Measurements from ENCODE around the gene CEP85.
A peak's percentile ranks its signal among the peaks of the same experiment; 100 is the strongest.

The CEP85 gene

GRCh38 chr1:26320896-26321295 lies 86.9 kb downstream of the CEP85 start:
- H3K36me3 ChIP-seq (ENCODE audit: low read depth), result peaks cover 48% of the 10 kb centered on the region
- H3K27ac ChIP-seq (ENCODE audit: poor library complexity, severe bottlenecking), result no peak overlapping the region
- H3K4me1 ChIP-seq (ENCODE audit: insufficient read depth, poor library complexity, severe bottlenecking), result no peaks in the 10 kb centered on the region
- H3K4me3 ChIP-seq (ENCODE audit: severe bottlenecking), result no peak overlapping the region
- no peak for DNase-seq (ENCODE audit: low spot score)
- no peak for TF ChIP-seq CTCF (IDR thresholded peaks at IDR 0.05; ENCODE audit: poor library complexity, severe bottlenecking)
- no peaks in the 10 kb centered on the region for H3K27me3 ChIP-seq (ENCODE audit: insufficient read depth, poor library complexity, severe bottlenecking)
- no peaks in the 10 kb centered on the region for H3K9me3 ChIP-seq (ENCODE audit: severe bottlenecking)
- ATAC-seq (ENCODE audit: low read depth), result peak; percentile 11; the same call in 1 of the 3 replicates

- peak; percentile 85 for TF ChIP-seq CTCF (IDR thresholded peaks at IDR 0.05; ENCODE audit: poor library complexity, severe bottlenecking)
- Histone ChIP-seq H3K27ac (ENCODE audit: poor library complexity, severe bottlenecking) (no peak overlapping the region), H3K4me3 (ENCODE audit: severe bottlenecking) (no peak overlapping the region), H3K4me1 (ENCODE audit: insufficient read depth, poor library complexity, severe bottlenecking) (no peaks in the 10 kb centered on the region), H3K9me3 (ENCODE audit: severe bottlenecking) (no peaks in the 10 kb centered on the region), H3K27me3 (ENCODE audit: insufficient read depth, poor library complexity, severe bottlenecking) (no peaks in the 10 kb centered on the region), H3K36me3 (ENCODE audit: low read depth) (peaks cover 54% of the 10 kb centered on the region)
- DNase-seq (ENCODE audit: low spot score), result no peak
- ATAC-seq (ENCODE audit: low read depth), result peak; percentile 81
Observed at GRCh38 chr1:26321315-26322041, 87.5 kb downstream of the CEP85 start.

GRCh38 chr1:26322042-26322331 lies 88.0 kb downstream of the CEP85 start:
- Histone ChIP-seq H3K4me1 (ENCODE audit: insufficient read depth, poor library complexity, severe bottlenecking) (no peaks in the 10 kb centered on the region), H3K9me3 (ENCODE audit: severe bottlenecking) (no peaks in the 10 kb centered on the region), H3K27ac (ENCODE audit: poor library complexity, severe bottlenecking) (no peak overlapping the region), H3K36me3 (ENCODE audit: low read depth) (peaks cover 59% of the 10 kb centered on the region), H3K4me3 (ENCODE audit: severe bottlenecking) (no peak overlapping the region), H3K27me3 (ENCODE audit: insufficient read depth, poor library complexity, severe bottlenecking) (no peaks in the 10 kb centered on the region)
- ATAC-seq (ENCODE audit: low read depth) (no peak), DNase-seq (ENCODE audit: low spot score) (no peak)
- TF ChIP-seq CTCF (IDR thresholded peaks at IDR 0.05; ENCODE audit: poor library complexity, severe bottlenecking), result no peak

- H3K36me3 ChIP-seq (ENCODE audit: low read depth), result peaks cover 65% of the 10 kb centered on the region
- H3K4me1 ChIP-seq (ENCODE audit: insufficient read depth, poor library complexity, severe bottlenecking), result peaks cover 7% of the 10 kb centered on the region
- no peak for TF ChIP-seq CTCF (IDR thresholded peaks at IDR 0.05; ENCODE audit: poor library complexity, severe bottlenecking)
- no peaks in the 10 kb centered on the region for H3K9me3 ChIP-seq (ENCODE audit: severe bottlenecking)
- no peak overlapping the region for H3K4me3 ChIP-seq (ENCODE audit: severe bottlenecking)
- no peaks in the 10 kb centered on the region for H3K27me3 ChIP-seq (ENCODE audit: insufficient read depth, poor library complexity, severe bottlenecking)
- no peak overlapping the region for H3K27ac ChIP-seq (ENCODE audit: poor library complexity, severe bottlenecking)
- DNase-seq (ENCODE audit: low spot score) (no peak), ATAC-seq (ENCODE audit: low read depth) (no peak)
Observed at GRCh38 chr1:26323382-26323781, 89.4 kb downstream of the CEP85 start.

- TF ChIP-seq CTCF (IDR thresholded peaks at IDR 0.05; ENCODE audit: poor library complexity, severe bottlenecking), result no peak
- Histone ChIP-seq H3K4me3 (ENCODE audit: severe bottlenecking) (no peak overlapping the region), H3K27ac (ENCODE audit: poor library complexity, severe bottlenecking) (no peak overlapping the region), H3K36me3 (ENCODE audit: low read depth) (peaks cover 67% of the 10 kb centered on the region), H3K9me3 (ENCODE audit: severe bottlenecking) (no peaks in the 10 kb centered on the region), H3K4me1 (ENCODE audit: insufficient read depth, poor library complexity, severe bottlenecking) (peaks cover 7% of the 10 kb centered on the region), H3K27me3 (ENCODE audit: insufficient read depth, poor library complexity, severe bottlenecking) (no peaks in the 10 kb centered on the region)
- DNase-seq (ENCODE audit: low spot score) (no peak), ATAC-seq (ENCODE audit: low read depth) (no peak)
Observed at GRCh38 chr1:26324550-26324949, 90.5 kb downstream of the CEP85 start.
